GM19395 (cell line): ENCODE results near the gene MMP2.

ENCODE experiments used
- ATAC-seq: cut with Tn5 transposase; IDR thresholded peaks from one replicate; pipeline ENCODE4 v1.9.1; 2021; ENCODE audit warnings: mild to moderate bottlenecking, moderate library complexity; ENCODE audit not compliant: unreplicated experiment

MMP2 gene

DNA sequence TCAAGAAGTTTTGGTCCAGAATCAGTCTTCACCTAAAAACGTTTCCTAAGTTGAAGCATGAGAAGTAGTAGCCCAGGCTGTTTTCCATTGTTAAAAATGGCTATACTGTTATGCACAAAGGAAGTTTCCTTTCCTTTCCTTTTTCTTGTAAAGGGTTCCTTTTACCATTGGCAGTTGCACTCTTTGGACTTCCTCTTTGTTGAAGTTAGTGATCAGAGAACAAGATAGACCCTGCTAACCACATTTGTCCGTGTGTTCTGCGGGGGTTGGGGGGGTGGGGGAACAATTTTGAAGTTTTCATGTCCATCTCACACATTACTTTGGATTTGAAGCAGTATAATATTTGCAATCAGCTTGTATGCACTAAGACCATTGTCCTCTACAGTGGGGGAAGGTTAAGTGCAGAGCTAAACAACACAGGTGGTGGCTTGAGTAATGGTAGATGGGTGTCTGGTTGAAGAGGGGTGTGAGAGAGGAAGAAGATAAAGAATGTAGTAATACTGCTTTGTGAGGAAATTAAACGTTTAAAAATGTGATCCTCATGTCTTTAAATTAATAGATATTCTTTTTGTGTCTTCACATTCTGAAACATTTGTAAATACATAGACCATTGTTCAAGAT, 31.3 kb downstream of the MMP2 start:
- no peak for ATAC-seq

DNA sequence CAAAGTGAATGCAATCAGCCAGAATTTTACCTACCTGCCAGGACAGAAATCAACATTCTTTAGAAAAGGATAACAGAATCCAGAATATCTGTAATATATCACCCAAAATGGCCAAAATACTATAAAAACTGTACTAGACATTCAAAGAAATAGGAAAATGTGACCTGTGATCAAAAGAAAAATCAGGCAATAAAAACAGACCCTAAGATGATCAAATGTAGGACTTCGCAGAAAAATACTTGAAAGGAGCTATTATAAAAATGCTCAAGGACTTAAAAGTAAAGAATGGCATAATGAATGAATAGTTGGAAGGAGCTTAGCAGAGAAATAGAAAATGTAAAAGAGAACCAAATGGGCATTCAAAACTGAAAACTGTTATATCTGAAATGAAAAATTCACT, 33.9 kb downstream of the MMP2 start:
- no peak for ATAC-seq

DNA sequence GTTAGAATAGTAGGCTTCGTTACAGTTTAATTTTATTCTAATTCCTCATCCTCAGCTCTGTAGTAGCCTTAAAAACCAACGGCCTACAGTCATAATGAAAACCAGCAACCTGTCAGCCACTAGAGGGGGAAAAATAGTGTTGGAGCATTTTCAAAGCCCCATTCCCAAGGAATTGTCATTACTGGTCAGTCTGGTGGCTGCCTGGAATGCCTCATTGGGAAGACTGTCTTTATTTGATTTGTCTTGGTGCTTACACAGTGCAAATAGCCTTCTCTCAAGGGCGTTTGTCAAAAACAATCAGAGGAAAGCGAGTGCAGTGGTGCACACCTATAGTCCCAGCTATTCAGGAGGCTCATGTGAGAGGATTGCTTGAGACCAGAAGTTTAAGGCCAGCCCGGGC, 34.6 kb downstream of the MMP2 start:
- ATAC-seq = no peak

DNA sequence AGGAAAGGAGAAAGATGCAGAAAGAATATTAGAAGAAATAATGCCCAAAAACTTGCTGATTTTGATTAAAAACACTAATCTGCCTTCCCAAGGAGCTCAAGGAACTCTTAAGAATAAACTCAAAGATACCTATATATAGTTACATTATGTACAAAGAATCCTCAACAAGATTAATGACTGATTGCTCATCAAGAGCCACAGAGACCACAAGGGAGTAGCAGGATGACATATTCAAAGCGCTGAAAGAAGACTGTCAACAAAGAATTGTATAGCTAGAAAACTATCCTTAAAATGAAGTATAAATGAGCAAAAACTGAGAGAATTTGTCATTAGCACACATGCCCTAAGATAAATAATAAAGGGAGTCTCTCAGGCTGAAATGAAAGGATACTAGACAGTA, 36.1 kb downstream of the MMP2 start:
- no peak for ATAC-seq

DNA sequence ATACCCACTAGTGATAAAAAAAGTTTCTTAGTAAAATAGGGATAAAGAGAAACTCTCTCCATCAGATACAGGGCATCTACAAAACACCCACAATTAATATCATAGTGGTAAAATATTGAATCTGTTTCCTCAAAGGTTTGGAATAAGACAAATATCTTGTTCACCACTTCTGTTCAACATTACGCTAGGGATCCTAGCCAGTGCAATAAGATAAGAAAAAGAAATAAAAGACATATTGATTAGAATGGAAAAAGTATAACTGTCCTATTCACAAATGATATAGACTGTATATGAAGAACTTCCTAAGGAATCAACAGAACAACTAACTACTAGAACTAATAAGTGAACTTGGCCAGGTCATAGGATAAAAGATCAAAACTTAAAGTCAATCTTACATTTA, 42.8 kb downstream of the MMP2 start:
- ATAC-seq = no peak

DNA sequence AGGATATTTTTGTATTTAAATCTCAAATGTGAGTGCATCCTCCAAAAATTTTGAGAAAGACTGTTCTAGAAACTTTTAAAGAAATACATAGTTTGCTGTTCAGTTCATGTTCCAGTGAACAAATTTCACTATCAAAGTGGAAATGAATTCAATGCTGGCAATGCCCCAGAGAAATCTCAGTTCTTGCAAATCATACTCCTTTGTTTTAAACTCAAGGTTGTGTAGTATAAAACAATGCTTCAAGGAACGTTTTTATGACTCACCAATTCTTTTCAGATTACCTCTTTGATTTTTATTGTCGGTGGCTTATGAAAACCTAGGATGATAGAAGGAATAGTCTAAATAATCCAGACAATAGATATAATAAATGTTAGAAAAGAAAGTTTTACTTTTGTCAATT, 47.4 kb downstream of the MMP2 start:
- ATAC-seq = no peak

DNA sequence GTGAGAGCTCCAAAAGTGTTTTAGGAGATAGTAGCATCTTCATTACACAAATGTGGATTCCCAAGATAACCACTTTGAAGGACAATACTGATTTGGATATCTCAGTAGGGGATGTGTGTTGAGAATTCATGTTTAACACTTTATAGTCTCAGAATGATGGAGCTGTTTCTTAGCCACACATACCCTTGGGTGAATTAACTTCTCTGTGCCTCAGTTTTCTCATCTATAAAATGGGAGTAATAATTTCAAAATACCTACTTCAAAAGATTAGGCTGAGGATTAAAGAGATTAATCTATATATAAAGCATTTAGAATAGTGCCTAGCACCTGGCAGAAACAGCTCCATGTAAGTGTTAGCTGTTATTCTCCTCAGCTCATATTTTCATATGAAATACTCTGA, 48.9 kb downstream of the MMP2 start:
- no peak for ATAC-seq

DNA sequence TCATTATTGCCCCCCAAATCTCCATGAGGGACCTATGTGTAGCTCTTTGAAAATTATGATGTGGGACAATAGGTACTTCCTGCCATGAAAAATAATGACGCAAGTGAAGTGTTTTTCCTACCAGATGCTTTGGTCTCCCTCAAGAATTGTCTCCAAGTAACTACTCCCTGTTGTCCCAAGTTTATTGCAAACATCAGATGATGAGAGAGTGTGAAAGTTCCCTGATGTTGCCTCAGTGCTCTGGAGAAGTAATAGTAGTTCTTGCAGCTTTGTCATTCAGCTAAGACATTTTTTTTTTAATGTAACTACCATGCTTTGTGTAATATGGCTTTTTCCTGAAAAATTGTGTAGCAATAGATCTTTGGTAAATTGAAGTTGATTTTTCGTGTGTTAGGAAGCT, 50.0 kb downstream of the MMP2 start:
- ATAC-seq = no peak

DNA sequence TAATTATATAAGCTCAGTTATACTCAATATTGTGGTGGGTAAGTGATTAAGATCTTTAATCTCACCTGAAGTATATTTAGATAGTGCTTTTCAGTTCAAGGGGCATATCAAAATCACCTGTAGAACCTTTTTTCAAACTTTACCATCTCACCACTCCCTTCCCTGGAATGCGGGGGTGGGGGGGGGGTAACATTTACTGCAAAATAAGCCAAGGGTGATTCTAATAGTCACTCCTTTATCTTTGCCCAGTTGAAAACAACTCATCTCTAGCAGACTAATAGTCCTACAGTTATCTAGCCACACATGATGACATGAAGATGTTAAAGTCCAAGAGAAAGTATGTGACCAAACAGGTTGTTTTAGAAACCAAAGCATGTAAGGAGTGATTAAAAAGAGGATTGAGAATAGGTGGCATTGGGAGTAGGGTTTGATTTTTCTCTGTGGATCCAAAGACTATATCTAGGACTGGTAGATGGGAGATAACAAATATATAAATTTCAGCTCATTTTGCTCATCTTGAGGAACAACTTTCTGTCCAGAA, 51.4 kb downstream of the MMP2 start:
- no peak for ATAC-seq

DNA sequence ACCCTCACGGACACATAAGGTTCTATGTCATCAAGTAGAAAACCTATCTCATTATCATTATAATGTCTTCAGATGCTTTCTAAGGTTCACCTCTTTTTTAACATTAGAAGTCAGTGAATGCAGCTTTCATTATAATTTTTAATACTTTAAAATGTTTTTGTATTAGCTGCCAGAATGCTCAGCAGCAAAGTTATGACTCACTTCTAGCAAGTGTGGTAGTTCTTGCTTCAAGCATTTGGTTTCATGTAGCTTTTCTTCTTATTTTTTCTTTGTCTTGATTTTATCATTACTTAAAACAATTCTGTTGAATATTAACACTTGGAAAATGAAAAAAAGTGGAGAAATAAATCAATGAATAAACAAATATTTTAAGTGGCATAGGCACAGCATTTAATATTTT, 53.2 kb downstream of the MMP2 start:
- no peak for ATAC-seq

DNA sequence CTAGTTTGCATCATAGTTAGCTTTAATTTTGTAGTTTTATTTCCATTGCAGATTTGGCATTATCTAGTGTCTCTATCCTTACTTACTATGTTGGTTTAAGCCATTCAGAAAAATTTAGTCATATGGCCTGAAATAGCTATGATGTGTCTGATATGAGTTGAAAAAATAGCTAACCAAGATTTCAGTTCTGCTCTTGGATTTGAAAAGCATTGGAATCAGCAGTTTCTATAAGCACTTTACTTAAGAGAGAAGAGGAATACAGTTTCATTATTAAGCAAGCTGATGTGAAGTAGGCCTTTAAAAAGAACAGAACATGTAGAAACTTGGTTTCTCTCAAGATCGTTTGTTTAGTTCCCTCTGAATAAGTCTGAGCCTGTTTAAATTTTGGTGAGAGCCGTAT, 55.8 kb downstream of the MMP2 start:
- ATAC-seq = no peak

DNA sequence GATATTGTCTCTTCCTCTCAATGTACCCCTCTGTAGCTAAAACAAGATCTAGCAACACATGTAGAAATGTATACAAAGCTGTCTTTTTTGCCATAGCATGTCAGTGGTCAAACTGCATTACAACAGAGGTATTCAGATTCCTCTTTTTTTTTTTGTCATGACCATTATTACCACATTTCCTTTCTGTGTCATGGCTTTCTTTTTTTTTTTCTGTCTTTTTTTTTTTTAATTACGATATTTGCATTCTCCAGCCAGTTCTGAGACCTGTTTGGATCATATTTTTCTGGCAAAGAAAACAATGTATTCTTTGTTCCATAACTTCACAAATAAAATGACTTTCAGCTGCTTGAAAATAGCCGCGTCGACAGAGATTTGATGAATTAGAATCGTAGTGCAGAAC, 60.1 kb downstream of the MMP2 start:
- ATAC-seq = no peak

DNA sequence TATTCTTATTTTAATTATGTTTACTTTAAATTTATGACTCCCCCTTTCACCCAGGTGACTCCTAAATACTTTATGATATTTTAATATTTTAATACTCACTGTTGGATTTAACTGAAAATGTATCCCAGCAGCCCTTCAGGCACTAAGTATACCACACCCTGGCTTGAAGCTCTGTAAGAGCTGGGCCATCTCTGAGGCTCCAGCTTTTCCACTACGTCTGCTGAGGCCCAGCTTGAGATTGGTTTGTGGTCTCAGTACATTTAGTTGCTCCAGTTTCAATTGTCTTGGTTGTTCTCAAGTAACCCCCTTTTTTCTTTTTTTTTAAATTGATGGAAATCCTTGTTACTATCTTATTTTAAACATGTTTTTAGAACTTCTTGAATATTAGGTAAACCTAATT, 60.5 kb downstream of the MMP2 start:
- no peak for ATAC-seq

DNA sequence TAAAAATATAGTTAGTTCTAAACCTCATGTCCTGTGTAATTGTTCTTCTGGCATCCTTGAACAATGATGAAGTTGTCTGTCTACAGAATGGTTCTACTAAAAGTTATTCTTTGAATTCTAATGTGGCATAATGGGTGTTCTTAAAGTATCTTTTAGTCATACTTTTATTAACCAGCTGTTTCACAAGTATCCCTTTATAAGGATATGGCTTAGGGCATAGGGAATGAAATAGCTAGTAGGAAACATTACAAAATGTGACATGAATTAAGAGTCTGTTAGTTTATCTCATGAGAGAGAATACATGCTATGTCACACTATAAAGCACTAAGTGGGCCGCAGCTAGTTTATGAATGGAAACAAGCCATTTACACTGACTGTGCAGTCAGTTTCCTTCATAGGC, 61.2 kb downstream of the MMP2 start:
- no peak for ATAC-seq

DNA sequence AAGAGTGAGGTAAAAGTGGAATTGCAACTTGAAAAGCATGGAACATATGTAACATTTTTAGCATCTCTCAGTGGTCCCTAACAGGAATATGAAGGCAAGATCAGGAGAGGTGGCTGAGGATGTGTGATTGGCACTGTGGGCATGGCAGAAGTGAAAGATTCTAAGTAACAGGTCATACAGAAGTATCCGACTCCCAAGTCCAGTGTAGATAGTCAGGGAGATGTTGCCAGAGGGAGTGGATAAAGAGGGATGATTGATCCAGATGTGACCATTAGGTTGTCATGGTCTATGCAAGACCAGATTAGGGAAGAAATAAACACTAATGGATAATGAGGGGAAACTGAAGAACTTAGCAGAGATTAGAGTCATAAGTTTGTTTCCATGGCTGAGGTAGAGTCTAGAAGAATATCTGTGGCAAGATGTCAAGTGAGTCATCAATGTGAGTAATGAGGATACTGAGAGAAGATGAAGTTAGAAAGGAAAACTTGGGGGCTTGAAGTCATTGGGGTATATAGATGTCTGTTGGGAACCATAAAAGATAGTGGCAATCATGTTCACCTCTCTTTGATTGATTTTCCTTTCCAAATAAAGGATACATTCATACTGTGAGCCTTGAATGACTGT, 63.6 kb downstream of the MMP2 start:
- ATAC-seq = no peak

DNA sequence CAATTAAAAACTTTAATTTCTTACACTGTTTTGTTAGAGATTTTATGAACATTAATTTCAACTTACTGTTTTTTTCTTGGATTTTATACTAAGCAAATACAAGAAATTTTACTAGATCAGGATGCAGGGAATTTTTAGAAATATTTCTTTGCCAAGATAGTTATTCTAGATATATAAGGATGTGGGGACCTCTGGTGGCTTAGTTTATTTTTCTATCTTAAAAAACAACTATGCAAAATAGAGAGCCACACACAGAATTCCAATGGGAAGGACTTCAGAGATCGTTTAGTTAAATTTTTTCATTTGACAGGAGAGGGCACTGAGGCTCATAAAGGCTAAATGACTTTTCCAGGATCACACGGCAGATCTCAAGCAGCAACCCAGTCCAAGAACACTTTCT, 64.5 kb downstream of the MMP2 start:
- ATAC-seq = no peak

DNA sequence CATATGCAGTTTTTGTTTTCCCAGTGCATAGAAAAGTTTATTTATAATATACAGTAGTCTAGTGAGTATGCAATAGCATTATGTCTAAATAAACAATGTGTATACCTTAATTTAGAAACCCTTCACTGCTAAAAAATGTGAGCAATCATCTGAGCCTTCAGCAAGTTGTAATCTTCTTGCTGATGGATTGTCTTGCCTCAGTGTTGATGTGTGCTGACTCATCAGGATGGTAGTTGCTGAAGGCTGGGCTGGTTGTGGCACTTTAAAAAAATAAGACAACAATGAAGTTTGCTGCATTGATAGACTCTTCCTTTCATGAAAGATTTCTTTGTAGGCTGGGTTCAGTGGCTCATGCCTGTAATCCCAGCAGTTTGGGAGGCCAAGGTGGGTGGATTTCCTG, 73.6 kb downstream of the MMP2 start:
- no peak for ATAC-seq

DNA sequence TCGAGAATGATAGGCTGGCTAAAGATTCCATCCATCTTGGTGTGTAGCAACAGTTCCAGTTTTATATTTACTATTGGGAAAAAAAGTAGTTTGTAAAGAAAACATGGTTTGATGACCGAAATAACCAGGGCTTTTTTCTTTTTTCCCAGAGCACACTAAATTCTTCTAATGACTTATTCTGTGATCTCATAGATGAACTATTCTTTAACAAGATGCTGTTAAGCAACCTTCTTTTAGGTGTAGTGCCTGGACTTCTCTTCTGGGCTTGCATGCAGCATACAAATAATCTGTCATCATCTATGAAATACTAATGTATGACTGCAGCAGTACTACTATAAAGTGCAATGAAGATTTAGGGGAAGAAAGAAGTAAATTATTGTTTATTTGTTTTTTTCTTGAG, 76.4 kb downstream of the MMP2 start:
- no peak for ATAC-seq
